Measurements from ENCODE around the gene MORF4L1.
"Not testable (repeated sequence)": the region's sequence is repeated elsewhere in the genome, so short reads cannot be mapped to it uniquely, and the experiment has no call there.

MORF4L1 gene

DNA sequence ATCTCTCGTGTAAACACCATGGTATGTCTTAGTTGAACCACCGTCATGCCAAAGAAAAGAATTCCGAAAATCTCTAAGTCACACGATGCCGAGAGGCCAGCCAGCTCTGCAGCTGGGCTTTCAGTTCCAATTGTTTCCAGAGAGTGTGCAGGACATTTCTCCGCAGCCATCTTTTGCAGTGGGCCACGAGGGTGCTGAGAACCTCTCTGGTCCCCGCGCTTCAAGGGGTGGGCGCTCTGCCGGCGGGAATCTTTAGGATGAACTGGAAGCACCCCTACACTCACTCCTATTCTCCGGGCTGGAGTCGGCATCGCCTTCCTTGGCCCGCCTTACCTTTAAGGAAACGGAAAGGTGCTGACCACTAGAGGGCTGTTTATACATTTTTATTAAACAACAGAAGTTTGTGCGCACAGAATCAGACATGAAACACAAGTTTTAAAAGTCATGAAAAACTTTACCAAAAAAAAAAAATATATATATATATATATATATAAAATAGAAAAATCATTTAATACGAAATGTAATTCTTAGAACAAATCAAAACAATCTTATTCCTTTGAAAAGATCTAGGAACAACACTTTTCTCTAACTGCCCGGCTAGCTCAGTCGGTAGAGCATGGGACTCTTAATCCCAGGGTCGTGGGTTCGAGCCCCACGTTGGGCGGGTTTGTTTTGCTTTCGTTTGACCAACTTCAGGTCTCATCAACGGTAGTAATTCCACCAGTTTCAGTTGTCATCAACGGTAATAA, 12.5 kb upstream of the MORF4L1 start:
- DNase-seq: peak; percentile 78

DNA sequence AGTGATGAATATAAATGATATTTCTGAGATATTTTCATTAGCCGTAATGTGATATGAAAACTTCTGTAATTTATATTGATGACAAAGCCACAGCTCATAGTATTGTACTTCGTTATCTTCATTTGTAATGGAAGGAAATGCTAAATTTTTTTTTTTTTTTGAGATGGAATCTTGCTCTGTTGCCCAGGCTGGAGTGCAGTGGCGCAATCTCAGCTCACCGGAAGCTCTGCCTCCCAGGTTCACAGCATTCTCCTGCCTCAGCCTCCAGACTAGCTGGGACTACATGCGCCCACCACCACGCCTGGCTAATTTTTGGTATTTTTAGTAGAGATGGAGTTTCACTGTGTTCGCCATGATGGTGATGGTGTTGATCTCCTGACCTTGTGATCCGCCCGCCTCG, 7.1 kb upstream of the MORF4L1 start:
- not testable (repeated sequence) for DNase-seq

DNA sequence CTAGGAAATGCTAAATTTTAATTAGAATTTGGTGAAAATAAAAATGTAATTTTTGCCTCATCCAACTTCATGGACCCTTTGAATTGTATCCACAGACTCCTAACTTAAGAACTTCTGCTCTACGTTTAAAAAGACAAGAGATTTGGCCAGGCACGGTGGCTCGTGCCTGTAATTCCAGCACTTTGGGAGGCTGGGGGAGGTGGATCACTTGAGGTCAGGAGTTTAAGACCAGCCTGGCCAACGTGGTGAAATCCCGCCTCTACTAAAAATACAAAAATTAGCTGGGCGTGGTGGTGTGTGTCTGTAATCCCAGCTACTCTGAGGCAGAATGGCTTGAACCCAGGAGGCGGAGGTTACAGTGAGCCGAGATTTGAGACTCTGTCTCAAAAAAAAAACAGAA, 6.7 kb upstream of the MORF4L1 start:
- not testable (repeated sequence) for DNase-seq

DNA sequence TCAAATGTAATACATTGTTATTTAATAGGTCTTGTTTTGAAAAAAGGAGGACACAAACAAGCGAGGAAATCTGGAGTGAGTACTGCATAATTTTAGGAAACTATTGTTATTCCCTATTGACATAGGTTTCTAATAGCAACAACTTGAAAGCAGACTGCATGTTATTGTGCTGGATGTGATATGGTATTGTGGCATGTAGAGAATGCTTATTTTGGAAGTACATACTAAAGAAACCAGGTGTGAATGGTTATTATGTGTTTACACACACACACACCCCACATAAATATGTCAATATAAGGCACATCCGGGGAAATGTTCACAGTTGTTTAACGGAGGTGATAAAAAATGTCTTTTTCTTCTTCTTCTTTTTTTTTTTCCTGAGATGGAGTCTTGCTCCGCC, 5.9 kb upstream of the MORF4L1 start:
- no peak for DNase-seq

DNA sequence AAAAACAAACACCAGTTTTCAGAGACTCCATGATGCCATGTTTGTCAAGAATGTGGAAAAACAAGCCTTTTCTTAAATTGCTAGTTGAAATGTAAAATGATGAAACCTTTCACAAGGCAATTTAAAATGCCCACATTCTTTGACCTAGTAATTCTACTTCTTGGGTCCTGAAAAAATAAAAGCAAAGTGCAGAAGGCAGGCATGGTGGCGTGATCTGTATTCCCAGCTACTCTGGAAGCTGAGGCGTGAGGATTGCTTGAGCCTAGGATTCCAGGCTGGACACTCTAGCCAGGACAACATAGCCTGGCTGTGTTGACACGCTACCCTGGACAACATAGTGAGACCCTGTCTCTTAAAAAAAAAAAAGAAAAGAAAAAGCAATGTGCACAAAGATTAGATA, 4.3 kb upstream of the MORF4L1 start:
- DNase-seq: no peak

DNA sequence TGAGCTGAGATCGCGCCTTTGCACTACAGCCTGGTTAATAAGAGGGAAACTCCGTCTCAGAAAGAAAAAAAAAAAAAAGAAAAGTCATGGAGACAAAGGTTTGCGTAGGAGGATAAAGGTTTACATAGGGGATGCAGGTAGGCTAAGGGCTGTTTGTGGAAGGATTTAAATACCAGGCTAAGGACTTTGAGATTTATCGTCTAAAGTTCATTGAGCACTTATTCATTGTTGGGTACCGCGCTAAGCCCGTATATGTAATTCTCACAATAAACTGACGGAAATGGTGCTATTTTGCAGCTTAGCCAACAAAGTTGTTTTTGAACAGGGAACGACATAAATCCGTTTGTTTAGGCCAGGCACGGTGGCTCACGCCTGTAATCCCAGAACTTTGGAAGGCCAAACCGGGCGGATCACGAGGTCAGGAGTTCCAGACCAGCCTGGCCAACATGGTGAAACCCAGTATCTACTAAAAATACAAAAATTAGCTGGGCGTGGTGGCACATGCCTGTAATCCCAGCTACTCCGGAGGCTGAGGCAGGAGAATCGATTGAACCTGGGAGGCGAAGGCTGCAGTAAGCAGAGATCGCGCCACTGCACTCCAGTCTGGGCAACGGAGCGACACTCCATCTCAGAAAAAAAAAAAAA, 1.1 kb upstream of the MORF4L1 start:
- DNase-seq: not testable (repeated sequence)

DNA sequence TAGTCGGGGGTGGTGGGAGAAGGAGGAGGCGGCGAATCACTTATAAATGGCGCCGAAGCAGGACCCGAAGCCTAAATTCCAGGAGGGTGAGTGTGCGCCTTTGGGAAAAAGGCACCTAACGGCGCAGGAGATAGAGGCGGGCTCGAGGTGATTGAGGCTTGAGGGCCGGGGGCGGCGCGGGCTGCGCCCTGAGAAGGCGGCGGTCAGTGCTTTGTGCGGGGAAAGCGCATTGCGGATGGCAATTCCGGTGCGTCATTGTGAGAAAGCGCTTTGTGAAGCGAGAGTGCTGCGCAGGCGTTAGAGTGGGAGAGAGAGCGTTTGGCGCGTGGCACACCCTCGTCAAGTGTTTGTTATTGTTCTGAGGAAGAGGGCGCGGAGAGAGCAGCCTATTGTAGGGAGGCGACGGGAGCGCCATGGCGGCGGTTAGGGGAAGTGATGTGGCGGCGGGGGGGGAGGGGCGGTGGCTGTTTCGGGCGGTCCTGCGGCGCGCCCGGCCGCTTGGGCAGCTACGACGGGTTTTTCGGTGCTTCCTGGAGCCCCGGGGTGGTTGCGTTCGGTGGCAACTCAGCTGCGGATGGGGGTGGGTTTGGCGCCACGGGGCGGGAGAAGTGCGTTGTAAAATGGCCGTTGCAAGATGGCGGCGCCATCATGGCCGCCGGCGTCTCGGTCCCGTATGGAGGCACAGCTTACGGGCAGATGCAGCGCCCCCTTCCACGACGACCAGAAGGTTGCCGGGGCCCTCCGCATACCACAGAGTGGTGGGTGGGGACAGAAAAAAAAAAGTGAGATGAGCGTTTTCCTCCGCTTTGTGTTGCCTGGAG, 492 bp downstream of the MORF4L1 start:
- DNase-seq: peak; percentile 53

DNA sequence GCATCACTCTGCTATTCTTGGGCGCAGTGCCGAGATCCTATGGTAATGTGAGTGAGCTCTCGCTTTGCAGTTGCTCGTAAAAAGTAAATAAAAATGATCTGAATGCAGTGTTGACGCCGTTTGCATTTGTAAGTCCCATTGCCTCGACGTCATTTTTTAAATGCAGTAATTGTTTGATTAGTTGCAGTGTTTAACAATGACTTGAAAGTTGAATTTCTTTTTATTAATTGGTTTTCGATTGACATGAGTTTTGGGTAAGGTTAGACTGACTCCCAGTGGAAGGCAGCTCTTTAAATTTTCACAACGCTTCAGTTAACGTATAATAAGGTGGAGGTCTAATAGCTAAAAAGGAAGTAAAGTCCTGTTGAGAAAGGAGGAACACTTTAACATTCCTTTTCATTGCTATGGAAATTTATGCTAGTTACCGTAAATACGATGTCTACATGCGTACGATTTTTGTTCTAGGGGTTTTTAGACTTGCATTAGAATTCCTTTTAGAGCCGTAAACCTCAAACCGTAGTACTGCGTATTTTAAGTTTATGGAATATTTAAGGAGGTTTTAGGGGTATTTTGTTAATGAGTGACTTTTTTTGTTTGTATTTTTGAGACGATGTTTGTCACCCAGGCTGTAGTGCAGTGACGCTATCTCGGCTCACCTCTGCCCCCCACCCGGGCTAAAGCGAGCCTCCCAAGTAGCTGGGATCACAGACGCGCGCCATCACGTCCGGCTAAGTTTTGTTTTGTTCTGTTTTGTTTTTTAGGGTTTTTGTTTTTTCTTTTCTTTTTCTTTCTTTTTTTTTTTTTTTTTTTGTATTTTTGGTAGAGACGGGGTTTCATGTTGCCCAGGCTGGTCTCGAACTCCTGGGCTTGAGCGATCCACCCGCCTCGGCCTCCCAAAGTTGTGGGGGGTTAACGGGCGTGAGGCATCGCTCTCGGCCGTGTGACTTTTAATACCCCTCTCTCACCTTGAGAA, 1.4 kb downstream of the MORF4L1 start:
- DNase-seq: no peak

DNA sequence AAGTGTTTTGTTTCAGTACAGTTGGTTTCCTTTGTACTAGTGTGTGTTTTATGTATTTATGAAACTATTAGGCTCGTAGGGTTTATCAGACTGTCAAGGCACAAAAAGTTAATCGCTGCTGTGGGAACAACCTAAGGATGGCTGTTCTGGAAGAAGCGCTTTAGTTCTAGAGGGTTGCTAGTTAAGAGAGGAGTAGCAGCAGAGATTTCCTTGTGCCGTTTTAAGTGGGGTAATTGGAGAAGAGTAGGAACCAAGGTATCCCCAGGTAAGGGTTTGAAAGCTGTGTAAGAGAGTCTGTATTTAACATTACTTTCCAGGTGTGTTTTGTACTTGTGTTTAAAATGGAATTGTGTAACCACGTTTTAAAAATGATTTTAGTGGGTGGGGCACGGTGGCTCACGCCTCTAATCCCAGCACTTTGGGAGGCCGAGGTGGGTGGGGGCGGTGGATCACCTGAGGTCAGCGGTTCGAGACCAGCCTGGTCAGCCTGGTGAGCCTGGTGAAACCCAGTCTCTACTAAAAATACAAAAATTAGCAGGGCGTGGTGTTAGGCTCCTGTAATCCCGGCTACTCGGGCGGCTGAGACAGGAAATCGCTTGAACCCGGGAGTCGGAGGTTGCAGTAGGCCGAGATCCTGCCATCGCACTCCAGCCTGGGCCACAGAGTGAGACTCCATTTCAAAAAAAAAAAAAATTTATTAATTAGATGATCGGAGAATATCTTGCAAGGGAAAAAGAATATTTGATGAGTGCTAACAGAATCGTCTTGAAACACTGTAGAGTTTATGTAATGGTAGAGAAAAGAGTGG, 2.6 kb downstream of the MORF4L1 start:
- DNase-seq: no peak

DNA sequence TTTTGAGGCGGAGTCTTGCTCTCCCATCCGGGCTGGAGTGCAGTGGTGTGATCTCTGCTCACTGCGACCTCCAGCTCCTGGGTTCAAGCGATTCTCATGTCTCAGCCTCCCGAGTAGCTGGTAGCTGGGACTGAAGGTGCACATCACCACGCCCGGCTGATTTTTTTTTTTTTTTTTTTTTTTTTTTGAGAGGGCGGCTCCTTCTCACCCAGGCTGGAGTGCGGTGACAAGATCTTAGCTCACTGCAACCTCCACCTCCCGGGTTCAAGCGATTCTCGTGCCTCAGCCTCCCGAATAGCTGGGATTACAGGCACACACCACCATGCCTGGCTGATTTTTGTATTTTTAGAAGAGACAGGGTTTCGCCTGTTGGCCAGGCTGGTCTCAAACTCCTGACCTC, 4.3 kb downstream of the MORF4L1 start:
- not testable (repeated sequence) for DNase-seq

DNA sequence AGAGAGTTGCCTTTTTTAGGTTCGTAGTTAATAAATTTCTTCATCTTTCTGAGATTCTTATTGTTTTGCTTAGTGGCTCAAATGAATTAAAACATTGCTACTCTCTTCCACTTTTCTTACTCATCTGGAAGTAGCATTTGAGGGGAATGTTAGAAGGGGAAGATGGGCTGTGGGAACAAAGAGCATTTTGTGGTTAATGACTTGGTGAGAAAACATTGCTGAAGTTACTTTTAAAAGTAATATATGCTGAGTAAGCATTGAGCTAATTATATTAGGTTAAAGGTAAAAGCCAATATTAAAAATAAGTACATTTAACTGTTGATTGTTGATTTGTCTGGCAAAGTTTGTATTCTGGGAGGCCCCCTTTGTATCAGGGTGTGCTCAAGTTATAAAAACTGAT, 5.7 kb downstream of the MORF4L1 start:
- DNase-seq: no peak

DNA sequence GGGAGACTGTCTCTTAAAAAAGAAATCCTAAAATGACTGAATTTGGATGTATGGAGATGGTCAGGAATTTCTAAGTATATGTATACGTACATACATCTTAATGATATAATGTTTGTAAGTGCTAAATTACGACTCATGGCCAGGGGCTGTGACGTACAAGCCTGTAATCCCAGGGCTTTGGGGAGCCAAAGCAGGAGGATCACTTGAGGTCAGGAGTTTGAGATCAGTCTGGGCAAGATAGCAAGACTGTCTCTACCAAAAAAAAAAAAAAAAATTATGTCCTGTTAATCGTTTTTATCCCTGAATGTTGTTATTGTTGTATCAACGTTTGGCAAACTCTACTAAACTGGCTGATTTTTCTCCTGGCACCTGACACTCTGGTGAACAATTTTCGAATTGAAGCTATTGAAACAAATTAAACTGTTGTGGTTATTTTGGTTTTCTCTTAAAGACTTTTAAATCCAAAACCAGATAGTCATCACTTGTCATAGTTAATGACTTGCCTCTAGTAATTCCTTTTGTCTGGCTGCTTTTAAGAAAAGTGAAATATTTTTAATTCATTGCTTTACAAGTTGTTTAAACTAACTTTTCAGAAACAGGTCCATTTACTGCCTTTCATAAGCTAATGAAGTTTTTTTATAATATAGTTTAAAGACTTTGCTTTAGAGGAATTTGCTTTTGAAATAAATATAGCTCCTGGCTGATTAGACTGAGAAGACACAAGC, 7.0 kb downstream of the MORF4L1 start:
- DNase-seq: no peak

DNA sequence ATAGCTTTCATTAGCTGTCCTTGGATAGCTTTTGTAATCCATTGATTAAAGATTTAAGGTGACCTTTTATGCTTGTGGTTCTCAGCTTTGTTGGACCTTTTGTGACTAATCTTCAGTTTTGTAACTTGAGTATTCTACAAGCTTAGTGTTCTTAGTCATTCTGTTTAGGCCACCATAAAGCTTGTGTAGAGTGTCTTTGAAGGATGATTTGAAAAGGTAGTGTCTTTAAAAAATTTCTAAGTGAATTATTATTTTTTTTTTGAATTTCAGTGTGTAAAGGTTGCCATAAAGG, 7.5 kb downstream of the MORF4L1 start:
- no peak for DNase-seq

DNA sequence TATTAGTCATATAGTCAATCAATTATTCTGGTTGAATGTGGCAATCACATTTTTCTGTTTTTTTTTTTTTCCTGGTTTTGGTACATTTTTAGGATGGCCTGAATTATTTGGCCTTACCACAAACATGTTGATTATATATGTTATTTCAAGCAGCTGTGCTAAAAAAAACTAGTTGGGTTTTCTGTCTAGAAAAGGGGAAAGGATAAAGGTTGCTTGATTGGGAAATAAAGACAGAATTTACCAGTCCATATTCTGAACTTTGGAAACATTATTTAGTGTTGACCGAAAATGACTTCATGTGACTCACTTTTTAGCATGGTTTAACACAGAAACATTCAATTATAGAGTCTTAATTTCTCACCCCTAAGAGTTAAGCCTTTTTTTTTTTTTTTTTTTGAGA, 8.1 kb downstream of the MORF4L1 start:
- no peak for DNase-seq

DNA sequence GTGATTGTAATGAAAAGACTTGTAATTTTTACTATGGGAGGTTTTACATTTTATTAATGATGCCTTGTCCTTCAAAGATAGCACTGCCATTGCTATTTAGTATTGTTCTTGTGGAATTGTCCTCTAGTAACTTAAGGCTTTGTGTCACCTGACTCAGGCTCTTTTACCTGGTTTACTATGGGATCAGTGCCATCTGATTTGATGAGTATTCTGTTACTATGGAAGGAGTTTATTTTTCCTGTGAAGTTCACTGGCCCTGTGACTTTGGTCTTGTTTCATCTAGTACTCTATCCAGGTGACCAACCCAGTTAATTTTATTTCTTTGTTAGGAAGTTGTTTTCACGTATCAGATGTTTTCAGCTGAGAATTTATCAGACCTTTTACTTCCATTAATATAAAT, 9.0 kb downstream of the MORF4L1 start:
- DNase-seq: no peak

DNA sequence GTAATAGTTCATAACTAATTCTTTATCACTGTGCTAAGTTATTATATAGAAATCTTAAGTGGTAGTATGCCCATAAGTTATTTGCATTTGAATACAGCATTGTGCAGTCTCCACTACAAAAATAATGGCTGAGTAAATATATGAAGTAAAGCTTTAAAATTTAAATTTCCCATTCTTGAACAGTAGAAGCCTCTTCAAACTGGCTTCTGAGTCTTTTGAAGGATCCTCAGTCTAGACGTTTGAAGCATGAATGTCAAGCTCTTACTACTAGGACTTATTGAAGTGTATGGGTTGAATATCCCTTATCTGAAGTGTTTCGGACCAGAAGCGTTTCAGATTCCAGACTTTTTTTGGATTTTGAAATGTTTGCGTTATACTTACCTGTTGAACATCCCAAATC, 16.3 kb downstream of the MORF4L1 start:
- no peak for DNase-seq

DNA sequence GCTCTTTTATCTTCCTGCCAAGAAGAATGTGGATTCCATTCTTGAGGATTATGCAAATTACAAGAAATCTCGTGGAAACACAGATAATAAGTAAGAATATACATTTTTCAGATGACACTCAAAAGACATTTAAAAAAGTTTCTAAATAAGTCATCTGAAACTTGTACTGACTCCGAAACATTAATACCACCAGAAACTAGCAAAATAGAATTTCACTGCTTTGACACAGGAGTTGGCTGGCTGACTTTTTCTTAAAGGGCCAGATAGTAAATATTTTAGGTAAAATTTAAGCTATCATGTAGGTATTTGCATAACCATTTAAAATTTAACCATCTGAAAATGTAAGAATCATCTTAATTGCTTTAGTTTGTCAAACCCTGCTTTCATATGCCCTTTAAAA, 20.8 kb downstream of the MORF4L1 start:
- DNase-seq: no peak

DNA sequence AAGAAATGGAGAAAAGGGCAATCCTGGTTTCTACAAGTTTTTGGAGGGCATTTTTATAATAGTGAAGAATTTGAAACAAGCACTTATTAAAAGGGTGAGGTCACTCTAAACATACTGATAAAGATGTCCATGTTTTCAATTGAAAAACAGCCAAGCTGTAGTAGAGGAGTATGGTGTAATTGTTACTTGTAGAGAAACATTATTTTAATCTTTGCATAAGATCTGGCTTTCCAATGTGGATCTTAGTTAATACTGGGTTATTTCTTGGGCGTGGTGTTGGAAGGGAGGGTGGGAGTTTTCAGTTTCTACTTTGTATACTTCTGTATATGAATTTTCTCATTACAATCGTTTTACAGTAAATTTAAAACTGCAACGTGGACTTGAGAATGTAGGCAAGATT, 22.8 kb downstream of the MORF4L1 start:
- no peak for DNase-seq

DNA sequence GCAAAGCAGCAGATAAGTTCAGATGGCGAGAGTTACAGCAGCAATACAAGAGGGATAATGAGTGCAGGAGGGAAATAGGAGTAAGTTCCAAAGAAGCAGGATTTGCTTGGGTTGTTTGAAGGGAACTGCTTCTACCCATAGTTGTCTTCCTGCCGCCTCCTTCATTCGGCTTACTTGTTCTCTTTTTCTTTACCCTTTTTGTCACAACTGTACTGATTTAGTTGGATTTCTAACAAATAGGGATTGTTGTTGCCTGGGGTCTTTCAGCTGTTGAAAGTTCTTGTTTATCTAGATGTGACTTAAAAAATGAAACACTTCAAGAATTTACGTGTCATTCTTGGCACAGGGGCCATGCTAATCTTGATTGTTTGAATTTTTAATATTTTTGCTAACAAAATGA, 25.9 kb downstream of the MORF4L1 start:
- DNase-seq: no peak

DNA sequence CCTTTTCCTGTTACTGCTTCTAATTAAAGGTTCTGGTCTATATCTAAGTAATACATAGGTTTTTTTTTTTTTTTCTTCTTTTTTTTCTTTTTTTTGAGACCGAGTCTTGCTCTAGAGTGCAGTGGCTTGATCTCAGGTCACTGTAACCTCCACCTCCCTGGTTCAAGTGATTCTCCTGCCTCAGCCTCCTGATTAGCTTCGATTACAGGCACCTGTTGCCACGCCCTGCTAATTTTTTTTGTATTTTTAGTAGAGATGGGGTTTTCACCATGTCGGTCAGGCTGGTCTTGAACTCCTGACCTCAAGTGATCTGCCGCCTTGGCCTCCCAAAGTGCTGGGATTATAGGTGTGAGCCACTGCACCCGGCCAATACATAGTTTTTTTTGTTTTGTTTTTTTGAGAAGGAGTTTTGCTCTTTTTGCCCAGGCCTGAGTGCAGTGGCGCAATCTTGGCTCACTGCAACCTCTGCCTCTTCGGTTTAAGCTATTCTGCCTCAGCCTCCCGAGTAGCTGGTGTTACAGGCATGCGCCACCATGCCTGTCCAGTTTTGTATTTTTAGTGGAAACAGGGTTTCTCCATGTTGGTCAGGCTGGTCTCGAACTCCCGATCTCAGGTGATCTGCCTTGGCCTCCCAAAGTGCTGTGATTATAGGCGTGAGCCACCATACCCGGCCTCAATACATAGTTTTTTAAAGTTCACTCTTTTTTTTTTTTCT, 28.3 kb downstream of the MORF4L1 start:
- DNase-seq: not testable (repeated sequence)
